ENCODE results near the gene C6orf89.

DNA sequence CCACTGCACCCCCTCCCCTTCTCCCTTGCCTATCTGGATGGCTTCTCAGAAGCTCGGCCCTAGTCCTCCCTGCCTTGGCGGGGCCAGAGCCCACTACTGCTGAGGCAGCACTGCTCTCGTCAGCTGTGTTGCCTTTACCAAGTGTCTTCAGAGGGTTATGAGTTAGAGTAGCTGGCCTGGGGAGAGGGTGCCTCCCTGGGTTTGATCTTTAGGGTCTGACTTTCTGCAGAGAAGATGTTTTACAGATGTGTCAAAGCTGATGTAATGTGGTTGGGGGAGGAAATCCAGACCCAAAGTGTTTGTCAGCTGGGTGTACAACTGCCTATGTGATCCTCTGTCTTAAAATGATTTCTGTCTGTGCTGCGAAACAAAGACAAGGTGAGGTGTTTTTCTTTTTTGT lies 38.4 kb downstream of the C6orf89 start:
- TF ChIP-seq, protein P1, sequence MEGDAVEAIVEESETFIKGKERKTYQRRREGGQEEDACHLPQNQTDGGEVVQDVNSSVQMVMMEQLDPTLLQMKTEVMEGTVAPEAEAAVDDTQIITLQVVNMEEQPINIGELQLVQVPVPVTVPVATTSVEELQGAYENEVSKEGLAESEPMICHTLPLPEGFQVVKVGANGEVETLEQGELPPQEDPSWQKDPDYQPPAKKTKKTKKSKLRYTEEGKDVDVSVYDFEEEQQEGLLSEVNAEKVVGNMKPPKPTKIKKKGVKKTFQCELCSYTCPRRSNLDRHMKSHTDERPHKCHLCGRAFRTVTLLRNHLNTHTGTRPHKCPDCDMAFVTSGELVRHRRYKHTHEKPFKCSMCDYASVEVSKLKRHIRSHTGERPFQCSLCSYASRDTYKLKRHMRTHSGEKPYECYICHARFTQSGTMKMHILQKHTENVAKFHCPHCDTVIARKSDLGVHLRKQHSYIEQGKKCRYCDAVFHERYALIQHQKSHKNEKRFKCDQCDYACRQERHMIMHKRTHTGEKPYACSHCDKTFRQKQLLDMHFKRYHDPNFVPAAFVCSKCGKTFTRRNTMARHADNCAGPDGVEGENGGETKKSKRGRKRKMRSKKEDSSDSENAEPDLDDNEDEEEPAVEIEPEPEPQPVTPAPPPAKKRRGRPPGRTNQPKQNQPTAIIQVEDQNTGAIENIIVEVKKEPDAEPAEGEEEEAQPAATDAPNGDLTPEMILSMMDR (IDR thresholded peaks at IDR 0.05 in 8 of 11, conservative IDR thresholded peaks at IDR 0.05 in 3 of 11): no peak
- no peak for TF ChIP-seq POLR2A (IDR thresholded peaks at IDR 0.05)
